ENCODE data around the gene C2orf68.
"Not testable (repeated sequence)": the region's sequence is repeated elsewhere in the genome, so short reads cannot be mapped to it uniquely, and the experiment has no call there.

The C2orf68 gene

GRCh38 chr2:85611705-85612587, at the start of gene C2orf68:
TSS of gene C2orf68 (minus strand) at chr2:85612066. CDS start at chr2:85611984, 82 bp downstream.
- DNase-seq (ENCODE audit: low read depth): peak; percentile 76

- DNase-seq (ENCODE audit: low read depth): no peak
Observed at GRCh38 chr2:85661139-85661858, 49.4 kb upstream of the C2orf68 start.

GRCh38 chr2:85660725-85661124, 48.9 kb upstream of the C2orf68 start:
- DNase-seq (ENCODE audit: low read depth): no peak

GRCh38 chr2:85660301-85660700, 48.4 kb upstream of the C2orf68 start:
- not testable (repeated sequence) for DNase-seq (ENCODE audit: low read depth)

GRCh38 chr2:85659324-85659981, 47.6 kb upstream of the C2orf68 start:
- no peak for DNase-seq (ENCODE audit: low read depth)

- DNase-seq (ENCODE audit: low read depth): not testable (repeated sequence)
Observed at GRCh38 chr2:85657399-85657798, 45.5 kb upstream of the C2orf68 start.

GRCh38 chr2:85656468-85656867, 44.6 kb upstream of the C2orf68 start:
- DNase-seq (ENCODE audit: low read depth): no peak

GRCh38 chr2:85655961-85656417, 44.1 kb upstream of the C2orf68 start:
- no peak for DNase-seq (ENCODE audit: low read depth)

GRCh38 chr2:85653996-85654395, 42.1 kb upstream of the C2orf68 start:
- DNase-seq (ENCODE audit: low read depth): no peak

- no peak for DNase-seq (ENCODE audit: low read depth)
Observed at GRCh38 chr2:85652056-85652455, 40.2 kb upstream of the C2orf68 start.

- no peak for DNase-seq (ENCODE audit: low read depth)
Observed at GRCh38 chr2:85651097-85651496, 39.2 kb upstream of the C2orf68 start.

GRCh38 chr2:85650456-85650855, 38.6 kb upstream of the C2orf68 start:
- DNase-seq (ENCODE audit: low read depth): no peak

GRCh38 chr2:85649201-85650190, 37.6 kb upstream of the C2orf68 start:
- DNase-seq (ENCODE audit: low read depth): peak; percentile 66

- peak; percentile 34 for DNase-seq (ENCODE audit: low read depth)
Observed at GRCh38 chr2:85648619-85649018, 36.8 kb upstream of the C2orf68 start.

- DNase-seq (ENCODE audit: low read depth): no peak
Observed at GRCh38 chr2:85647823-85648526, 36.1 kb upstream of the C2orf68 start.

GRCh38 chr2:85646166-85646565, 34.3 kb upstream of the C2orf68 start:
- DNase-seq (ENCODE audit: low read depth): no peak

- DNase-seq (ENCODE audit: low read depth): no peak
Observed at GRCh38 chr2:85644909-85645308, 33.0 kb upstream of the C2orf68 start.

- DNase-seq (ENCODE audit: low read depth): no peak
Observed at GRCh38 chr2:85642725-85643124, 30.9 kb upstream of the C2orf68 start.

GRCh38 chr2:85635636-85636035, 23.8 kb upstream of the C2orf68 start:
- no peak for DNase-seq (ENCODE audit: low read depth)

- DNase-seq (ENCODE audit: low read depth): no peak
Observed at GRCh38 chr2:85635011-85635410, 23.1 kb upstream of the C2orf68 start.

- DNase-seq (ENCODE audit: low read depth): no peak
Observed at GRCh38 chr2:85631316-85631715, 19.4 kb upstream of the C2orf68 start.

Measured in HS-27A (cell line).